NCI-H526 (cell line): ENCODE data around the gene TIAL1.
"Not testable (repeated sequence)": the region's sequence is repeated elsewhere in the genome, so short reads cannot be mapped to it uniquely, and the experiment has no call there.

ENCODE experiments used
- DNase-seq, 2 experiments: peaks; one replicate each; lab custom pipeline; 2025; lab: John Stamatoyannopoulos, UW

The TIAL1 gene

GRCh38 chr10:119596537-119597404 lies at the start of gene TIAL1:
Gene TIAL1, minus strand, starts transcription at chr10:119596964. Its CDS starts 499 bp downstream, at chr10:119596465.
- peak; percentile 98 for DNase-seq

GRCh38 chr10:119644994-119645393 lies 48.2 kb upstream of the TIAL1 start:
- DNase-seq, result no peak

GRCh38 chr10:119644205-119644814 lies 47.5 kb upstream of the TIAL1 start:
- DNase-seq, result no peak

- no peak for DNase-seq
Observed at GRCh38 chr10:119643306-119644204, 46.8 kb upstream of the TIAL1 start.

GRCh38 chr10:119642556-119643111 lies 45.9 kb upstream of the TIAL1 start:
- DNase-seq, result no peak

GRCh38 chr10:119640875-119641526 lies 44.2 kb upstream of the TIAL1 start:
- no peak for DNase-seq

GRCh38 chr10:119640384-119640783 lies 43.6 kb upstream of the TIAL1 start:
- no peak for DNase-seq

GRCh38 chr10:119638982-119639381 lies 42.2 kb upstream of the TIAL1 start:
- no peak for DNase-seq

GRCh38 chr10:119637631-119638030 lies 40.9 kb upstream of the TIAL1 start:
- peak in 1 of 2 experiments; percentile 14 for DNase-seq

GRCh38 chr10:119634219-119634544 lies 37.4 kb upstream of the TIAL1 start:
- no peak for DNase-seq

- DNase-seq, result no peak
Observed at GRCh38 chr10:119633538-119634218, 36.9 kb upstream of the TIAL1 start.

GRCh38 chr10:119630300-119630699 lies 33.5 kb upstream of the TIAL1 start:
- DNase-seq, result no peak

GRCh38 chr10:119625570-119626280 lies 29.0 kb upstream of the TIAL1 start:
- peak in 1 of 2 experiments; percentile 4 for DNase-seq

GRCh38 chr10:119621078-119621384 lies 24.3 kb upstream of the TIAL1 start:
- no peak for DNase-seq

- DNase-seq, result no peak
Observed at GRCh38 chr10:119620241-119621077, 23.7 kb upstream of the TIAL1 start.

- not testable (repeated sequence) for DNase-seq
Observed at GRCh38 chr10:119619811-119620210, 23.0 kb upstream of the TIAL1 start.

- no peak for DNase-seq
Observed at GRCh38 chr10:119619215-119619614, 22.5 kb upstream of the TIAL1 start.

- no peak for DNase-seq
Observed at GRCh38 chr10:119616882-119617570, 20.3 kb upstream of the TIAL1 start.

- no peak for DNase-seq
Observed at GRCh38 chr10:119614686-119615085, 17.9 kb upstream of the TIAL1 start.
